Neural progenitor cell (in vitro differentiated cells): ENCODE data around the gene LRFN4. TPM values are rescaled to one million over a fixed set of nuclear protein-coding genes. Genes with fewer than 3 reads are reported as not detected.

Source experiments
- DNase-seq: peaks from one replicate; pipeline ENCODE4 v3.0.0-alpha.2; 2016; ENCODE audit warnings: low spot score
- H2AFZ ChIP-seq: fragments of 200-600 bp; sonication (generic); replicated peaks from 2 replicates; pipeline ENCODE4 v1.6.1; 2016; ENCODE audit warnings: antibody characterized with exemption
- H3F3A ChIP-seq: fragments of 200-600 bp; sonication (generic); 2 replicates; pipeline ENCODE4 v1.6.1; 2016; ENCODE audit warnings: antibody characterized with exemption, low read depth
- H3K27ac ChIP-seq: fragments of 200-600 bp; sonication (generic); 2 replicates; pipeline ENCODE4 v1.5.1; 2016; ENCODE audit warnings: mild to moderate bottlenecking
- H3K27me3 ChIP-seq: fragments of 200-600 bp; sonication (generic); 2 replicates; pipeline ENCODE4 v1.6.1; 2016; ENCODE audit warnings: mild to moderate bottlenecking, moderate library complexity
- H3K36me3 ChIP-seq: fragments of 200-600 bp; sonication (generic); 2 replicates; pipeline ENCODE4 v1.5.1; 2016
- H3K4me1 ChIP-seq: fragments of 200-600 bp; sonication (generic); 2 replicates; pipeline ENCODE4 v1.6.1; 2016; ENCODE audit warnings: mixed run types
- H3K4me2 ChIP-seq: fragments of 200-600 bp; sonication (generic); 2 replicates; pipeline ENCODE4 v1.6.1; 2016
- H3K4me3 ChIP-seq: fragments of 200-600 bp; sonication (generic); 2 replicates; pipeline ENCODE4 v1.5.1; 2016
- H3K79me2 ChIP-seq: fragments of 200-600 bp; sonication (generic); 2 replicates; pipeline ENCODE4 v1.6.1; 2016; ENCODE audit warnings: low read depth
- H3K9ac ChIP-seq: fragments of 200-600 bp; sonication (generic); 2 replicates; pipeline ENCODE4 v1.6.1; 2016
- H3K9me3 ChIP-seq: fragments of 200-600 bp; sonication (generic); 2 replicates; pipeline ENCODE4 v1.5.1; 2016; ENCODE audit warnings: low read depth
- H4K20me1 ChIP-seq: fragments of 200-600 bp; sonication (generic); 2 replicates; pipeline ENCODE4 v1.6.1; 2016; ENCODE audit warnings: low read depth
- H3K27ac Mint-ChIP-seq: 3 replicates; pipeline ENCODE4 v1.8.0; 2021; ENCODE audit warnings: mixed read lengths
- H3K27me3 Mint-ChIP-seq: 2 replicates; pipeline ENCODE4 v1.8.0; 2022; ENCODE audit warnings: low read depth, mild to moderate bottlenecking, inconsistent platforms, moderate library complexity, mixed read lengths; ENCODE audit not compliant: insufficient read depth
- H3K36me3 Mint-ChIP-seq: 3 replicates; pipeline ENCODE4 v1.8.0; 2021; ENCODE audit warnings: mixed read lengths
- H3K4me1 Mint-ChIP-seq: 3 replicates; pipeline ENCODE4 v1.8.0; 2021; ENCODE audit warnings: mixed read lengths
- H3K4me3 Mint-ChIP-seq: 3 replicates; pipeline ENCODE4 v1.8.0; 2021; ENCODE audit warnings: mild to moderate bottlenecking, moderate library complexity, mixed read lengths
- H3K9me3 Mint-ChIP-seq: 3 replicates; pipeline ENCODE4 v1.8.0; 2020; ENCODE audit warnings: mixed read lengths
- EZH2 ChIP-seq: fragments of 200-600 bp; sonication (generic); IDR thresholded peaks from 2 replicates; pipeline ENCODE4 v1.6.1; 2017; ENCODE audit warnings: antibody characterized with exemption, mild to moderate bottlenecking, moderate library complexity
- EZH2phosphoT487 ChIP-seq: fragments of 200-600 bp; sonication (generic); IDR thresholded peaks from 2 replicates; pipeline ENCODE4 v1.6.1; 2017; ENCODE audit warnings: antibody characterized with exemption
- total RNA-seq: library from RNA; depleted of rRNA; stranded (reverse); fragments of >200 nt; gene quantifications from 2 replicates; pipeline ENCODE4 v1.2.3, GENCODE V29; 2015; ENCODE audit warnings: low replicate concordance
- TF ChIP-seq, protein P1 (sequence below): fragments of 200-600 bp; sonication (generic); IDR thresholded peaks from 2 replicates; pipeline ENCODE4 v1.5.1; 2017; ENCODE audit warnings: antibody characterized with exemption, mild to moderate bottlenecking

The LRFN4 gene
- total RNA-seq, 1 donor from 2014 or later, result 6.7 TPM

DNA sequence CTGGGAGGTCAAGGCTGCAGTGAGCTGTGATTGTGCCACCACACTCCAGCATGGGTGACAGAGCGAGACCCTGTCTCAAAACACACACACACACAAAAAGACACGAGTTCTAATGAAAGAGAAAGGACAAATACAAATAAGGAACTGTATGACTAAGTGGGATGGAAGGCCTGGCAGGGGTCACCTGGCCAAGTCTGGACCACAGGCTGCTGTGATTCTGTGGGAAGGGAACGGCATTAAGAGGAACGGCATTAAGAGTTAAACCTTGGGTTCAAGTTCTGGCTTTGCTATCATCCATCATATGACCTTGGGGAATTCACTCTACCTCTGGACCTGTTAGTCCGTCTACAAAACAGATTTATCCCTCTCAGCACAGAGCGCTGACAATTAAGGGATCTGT lies 47.7 kb downstream of the LRFN4 start:
- no peak for TF ChIP-seq EZH2phosphoT487
- TF ChIP-seq EZH2, result no peak
- TF ChIP-seq, protein P1, sequence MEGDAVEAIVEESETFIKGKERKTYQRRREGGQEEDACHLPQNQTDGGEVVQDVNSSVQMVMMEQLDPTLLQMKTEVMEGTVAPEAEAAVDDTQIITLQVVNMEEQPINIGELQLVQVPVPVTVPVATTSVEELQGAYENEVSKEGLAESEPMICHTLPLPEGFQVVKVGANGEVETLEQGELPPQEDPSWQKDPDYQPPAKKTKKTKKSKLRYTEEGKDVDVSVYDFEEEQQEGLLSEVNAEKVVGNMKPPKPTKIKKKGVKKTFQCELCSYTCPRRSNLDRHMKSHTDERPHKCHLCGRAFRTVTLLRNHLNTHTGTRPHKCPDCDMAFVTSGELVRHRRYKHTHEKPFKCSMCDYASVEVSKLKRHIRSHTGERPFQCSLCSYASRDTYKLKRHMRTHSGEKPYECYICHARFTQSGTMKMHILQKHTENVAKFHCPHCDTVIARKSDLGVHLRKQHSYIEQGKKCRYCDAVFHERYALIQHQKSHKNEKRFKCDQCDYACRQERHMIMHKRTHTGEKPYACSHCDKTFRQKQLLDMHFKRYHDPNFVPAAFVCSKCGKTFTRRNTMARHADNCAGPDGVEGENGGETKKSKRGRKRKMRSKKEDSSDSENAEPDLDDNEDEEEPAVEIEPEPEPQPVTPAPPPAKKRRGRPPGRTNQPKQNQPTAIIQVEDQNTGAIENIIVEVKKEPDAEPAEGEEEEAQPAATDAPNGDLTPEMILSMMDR, result no peak
- no peak overlapping the region for H3K27ac ChIP-seq

DNA sequence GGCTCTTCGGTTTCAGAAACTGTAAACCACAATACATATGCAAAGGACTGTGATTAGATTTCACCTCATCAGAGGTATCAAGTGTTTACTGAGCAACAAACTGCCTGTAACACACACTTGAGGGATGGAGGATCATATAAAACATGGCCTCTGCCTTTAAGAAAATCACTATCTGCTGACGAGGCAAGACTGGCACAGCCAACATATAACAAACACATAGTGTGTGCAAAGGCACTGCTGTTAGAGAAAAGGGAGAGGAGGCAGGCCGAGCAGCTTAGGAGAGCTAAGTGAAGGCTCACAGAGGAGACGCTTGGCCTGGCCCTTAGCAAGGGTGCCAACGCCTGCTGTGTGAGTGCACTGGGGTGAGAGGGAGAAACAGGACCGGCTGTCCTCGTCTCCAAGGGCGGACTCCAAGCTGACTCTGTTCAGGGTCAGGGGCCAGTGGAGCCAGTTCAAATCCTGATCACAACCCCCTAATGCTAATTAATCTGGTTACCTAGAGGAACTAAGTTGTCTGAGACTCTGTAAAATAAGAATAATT lies 48.2 kb downstream of the LRFN4 start:
- H3K4me3 Mint-ChIP-seq, result no peak overlapping the region
- H3K27ac Mint-ChIP-seq, result no peak overlapping the region
- Histone ChIP-seq H3K27me3 (no peaks in the 10 kb centered on the region), H3K9ac (no peak overlapping the region), H2AFZ (no peak overlapping the region), H3K36me3 (no peaks in the 10 kb centered on the region), H3K4me2 (no peak overlapping the region), H3K27ac (no peak overlapping the region), H3F3A (peaks cover 12% of the 10 kb centered on the region), H3K79me2 (no peaks in the 10 kb centered on the region), H3K4me1 (peaks cover 19% of the 10 kb centered on the region), H4K20me1 (no peaks in the 10 kb centered on the region), H3K9me3 (no peaks in the 10 kb centered on the region), H3K4me3 (no peak overlapping the region)
- H3K36me3 Mint-ChIP-seq, result no peaks in the 10 kb centered on the region
- peaks cover 36% of the 10 kb centered on the region for H3K4me1 Mint-ChIP-seq
- no peak for DNase-seq
- H3K27me3 Mint-ChIP-seq, result peaks cover 8% of the 10 kb centered on the region
- TF ChIP-seq EZH2phosphoT487 (no peak), EZH2 (no peak)
- TF ChIP-seq, protein P1, result no peak
- no peaks in the 10 kb centered on the region for H3K9me3 Mint-ChIP-seq

More for the DNA sequence above, 47.7 kb downstream of the LRFN4 start:
- Mint-ChIP-seq H3K4me3 (no peak overlapping the region), H3K36me3 (no peaks in the 10 kb centered on the region), H3K4me1 (peaks cover 36% of the 10 kb centered on the region), H3K27ac (no peak overlapping the region), H3K9me3 (no peaks in the 10 kb centered on the region), H3K27me3 (peaks cover 8% of the 10 kb centered on the region)
- Histone ChIP-seq H3K36me3 (no peaks in the 10 kb centered on the region), H3K4me3 (no peak overlapping the region), H3K27me3 (no peaks in the 10 kb centered on the region), H3K9me3 (no peaks in the 10 kb centered on the region), H3K4me1 (peaks cover 19% of the 10 kb centered on the region), H3K4me2 (no peak overlapping the region), H3K9ac (no peak overlapping the region), H4K20me1 (no peaks in the 10 kb centered on the region), H3K79me2 (no peaks in the 10 kb centered on the region), H2AFZ (no peak overlapping the region), H3F3A (peaks cover 12% of the 10 kb centered on the region)
- DNase-seq, result no peak

DNA sequence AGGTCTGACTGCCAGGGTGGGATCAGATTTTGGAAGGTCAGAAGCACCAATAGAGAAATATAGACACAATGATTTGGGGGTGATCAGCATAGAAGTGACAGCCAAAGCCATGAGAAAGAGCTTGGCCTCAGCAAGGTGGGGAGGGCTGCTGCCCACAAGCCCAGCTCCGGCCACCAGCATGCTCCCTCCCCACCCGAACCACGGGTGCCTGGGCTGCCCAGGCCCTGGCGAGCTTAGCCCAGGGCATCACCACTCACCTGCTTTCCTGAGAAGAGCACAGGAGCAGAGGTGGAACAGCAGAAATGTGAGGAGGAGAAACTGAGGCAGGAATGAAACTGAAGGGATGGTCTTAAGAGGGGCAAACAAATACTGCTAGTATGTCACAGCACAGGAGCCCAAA lies 48.8 kb downstream of the LRFN4 start:
- no peaks in the 10 kb centered on the region for H3K9me3 Mint-ChIP-seq
- H3K27me3 ChIP-seq, result no peaks in the 10 kb centered on the region
- TF ChIP-seq EZH2phosphoT487 (no peak), EZH2 (no peak)
- TF ChIP-seq, protein P1, result no peak
- H3K4me1 ChIP-seq, result peaks cover 19% of the 10 kb centered on the region
- H3K36me3 Mint-ChIP-seq, result no peaks in the 10 kb centered on the region
- H3K4me3 ChIP-seq, result no peak overlapping the region
- peaks cover 8% of the 10 kb centered on the region for H3K27me3 Mint-ChIP-seq
- H3K27ac ChIP-seq, result no peak overlapping the region
- H3F3A ChIP-seq, result peaks cover 12% of the 10 kb centered on the region
- peaks cover 36% of the 10 kb centered on the region for H3K4me1 Mint-ChIP-seq
- no peak overlapping the region for H2AFZ ChIP-seq
- no peaks in the 10 kb centered on the region for H3K79me2 ChIP-seq
- no peak for DNase-seq
- no peak overlapping the region for H3K9ac ChIP-seq
- H3K4me3 Mint-ChIP-seq, result no peak overlapping the region
- H3K4me2 ChIP-seq, result no peak overlapping the region
- no peaks in the 10 kb centered on the region for H3K36me3 ChIP-seq
- no peaks in the 10 kb centered on the region for H4K20me1 ChIP-seq
- H3K9me3 ChIP-seq, result no peaks in the 10 kb centered on the region
- H3K27ac Mint-ChIP-seq, result peak overlapping the region; percentile 43
